ENCODE data around the gene SPRY4. TPM values are rescaled to one million over a fixed set of nuclear protein-coding genes. Genes with fewer than 3 reads are reported as not detected.

The SPRY4 gene
- total and polyA plus RNA-seq, 2 of the 13 experiments (the other 11 are each of a cell fraction or from before 2014, with no cell fraction given), result 8.9 to 17.8 TPM

GRCh38 chr5:142324871-142325724 lies at the start of gene SPRY4 (continued):
- 0 out of 2 replicates have a peak, but pooled peaks have one; percentile 31 for TF ChIP-seq WIZ (CRISPR knock-in tag; IDR thresholded peaks at IDR 0.05)
- TF ChIP-seq ZNF296 (CRISPR knock-in tag; conservative IDR thresholded peaks at IDR 0.05), result no peak
- TF ChIP-seq SRY (CRISPR knock-in tag; IDR thresholded peaks at IDR 0.05), result peak; percentile 32; the same call in 1 of the 2 replicates
- TF ChIP-seq MXI1 (IDR thresholded peaks at IDR 0.05; ENCODE audit: borderline replicate concordance, low read depth, low read length), result peak; percentile 91
- TF ChIP-seq, protein P1, sequence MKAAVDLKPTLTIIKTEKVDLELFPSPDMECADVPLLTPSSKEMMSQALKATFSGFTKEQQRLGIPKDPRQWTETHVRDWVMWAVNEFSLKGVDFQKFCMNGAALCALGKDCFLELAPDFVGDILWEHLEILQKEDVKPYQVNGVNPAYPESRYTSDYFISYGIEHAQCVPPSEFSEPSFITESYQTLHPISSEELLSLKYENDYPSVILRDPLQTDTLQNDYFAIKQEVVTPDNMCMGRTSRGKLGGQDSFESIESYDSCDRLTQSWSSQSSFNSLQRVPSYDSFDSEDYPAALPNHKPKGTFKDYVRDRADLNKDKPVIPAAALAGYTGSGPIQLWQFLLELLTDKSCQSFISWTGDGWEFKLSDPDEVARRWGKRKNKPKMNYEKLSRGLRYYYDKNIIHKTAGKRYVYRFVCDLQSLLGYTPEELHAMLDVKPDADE (CRISPR knock-in tag; IDR thresholded peaks at IDR 0.05), result 0 out of 2 replicates have a peak, but pooled peaks have one; percentile 6
- peak; percentile 1; the same call in 1 of the 2 replicates for TF ChIP-seq FOSL1 (CRISPR knock-in tag; IDR thresholded peaks at IDR 0.05; ENCODE audit: borderline replicate concordance)
- no peak for TF ChIP-seq TOPORS (CRISPR knock-in tag; IDR thresholded peaks at IDR 0.05)
- TF ChIP-seq ZNF570 (CRISPR knock-in tag; IDR thresholded peaks at IDR 0.05; ENCODE audit: borderline replicate concordance), result no peak
- TF ChIP-seq THAP9 (CRISPR knock-in tag; IDR thresholded peaks at IDR 0.05; ENCODE audit: borderline replicate concordance), result peak; percentile 19; the same call in 1 of the 2 replicates
- TF ChIP-seq ARHGAP35 (CRISPR knock-in tag; IDR thresholded peaks at IDR 0.05; ENCODE audit: borderline replicate concordance), result 0 out of 2 replicates have a peak, but pooled peaks have one; percentile 13
- TF ChIP-seq ZXDC (CRISPR knock-in tag; IDR thresholded peaks at IDR 0.05), result no peak
- 0 out of 2 replicates have a peak, but pooled peaks have one; percentile 61 for TF ChIP-seq ZNF430 (CRISPR knock-in tag; IDR thresholded peaks at IDR 0.05)
- TF ChIP-seq HNF1B (CRISPR knock-in tag; IDR thresholded peaks at IDR 0.05), result peak; percentile 58
- 0 out of 2 replicates have a peak, but pooled peaks have one; percentile 27 for TF ChIP-seq ZC3H4 (CRISPR knock-in tag; IDR thresholded peaks at IDR 0.05; ENCODE audit: borderline replicate concordance)
- no peak for TF ChIP-seq FOXK2 (IDR thresholded peaks at IDR 0.05)
- TF ChIP-seq, protein P2, sequence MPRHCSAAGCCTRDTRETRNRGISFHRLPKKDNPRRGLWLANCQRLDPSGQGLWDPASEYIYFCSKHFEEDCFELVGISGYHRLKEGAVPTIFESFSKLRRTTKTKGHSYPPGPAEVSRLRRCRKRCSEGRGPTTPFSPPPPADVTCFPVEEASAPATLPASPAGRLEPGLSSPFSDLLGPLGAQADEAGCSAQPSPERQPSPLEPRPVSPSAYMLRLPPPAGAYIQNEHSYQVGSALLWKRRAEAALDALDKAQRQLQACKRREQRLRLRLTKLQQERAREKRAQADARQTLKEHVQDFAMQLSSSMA (CRISPR knock-in tag; IDR thresholded peaks at IDR 0.05), result no peak
- 0 out of 2 replicates have a peak, but pooled peaks have one; percentile 44 for TF ChIP-seq ZMAT3 (CRISPR knock-in tag; conservative IDR thresholded peaks at IDR 0.05)

Measured in HepG2 (cell line).